ENCODE measurements around the gene SNX17. TPM values are rescaled to one million over a fixed set of nuclear protein-coding genes. Genes with fewer than 3 reads are reported as not detected.

Gene SNX17, protein sequence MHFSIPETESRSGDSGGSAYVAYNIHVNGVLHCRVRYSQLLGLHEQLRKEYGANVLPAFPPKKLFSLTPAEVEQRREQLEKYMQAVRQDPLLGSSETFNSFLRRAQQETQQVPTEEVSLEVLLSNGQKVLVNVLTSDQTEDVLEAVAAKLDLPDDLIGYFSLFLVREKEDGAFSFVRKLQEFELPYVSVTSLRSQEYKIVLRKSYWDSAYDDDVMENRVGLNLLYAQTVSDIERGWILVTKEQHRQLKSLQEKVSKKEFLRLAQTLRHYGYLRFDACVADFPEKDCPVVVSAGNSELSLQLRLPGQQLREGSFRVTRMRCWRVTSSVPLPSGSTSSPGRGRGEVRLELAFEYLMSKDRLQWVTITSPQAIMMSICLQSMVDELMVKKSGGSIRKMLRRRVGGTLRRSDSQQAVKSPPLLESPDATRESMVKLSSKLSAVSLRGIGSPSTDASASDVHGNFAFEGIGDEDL
- polyA plus RNA-seq (2012; ENCODE audit: low read depth, missing spikeins) = 87.4 TPM

DNA sequence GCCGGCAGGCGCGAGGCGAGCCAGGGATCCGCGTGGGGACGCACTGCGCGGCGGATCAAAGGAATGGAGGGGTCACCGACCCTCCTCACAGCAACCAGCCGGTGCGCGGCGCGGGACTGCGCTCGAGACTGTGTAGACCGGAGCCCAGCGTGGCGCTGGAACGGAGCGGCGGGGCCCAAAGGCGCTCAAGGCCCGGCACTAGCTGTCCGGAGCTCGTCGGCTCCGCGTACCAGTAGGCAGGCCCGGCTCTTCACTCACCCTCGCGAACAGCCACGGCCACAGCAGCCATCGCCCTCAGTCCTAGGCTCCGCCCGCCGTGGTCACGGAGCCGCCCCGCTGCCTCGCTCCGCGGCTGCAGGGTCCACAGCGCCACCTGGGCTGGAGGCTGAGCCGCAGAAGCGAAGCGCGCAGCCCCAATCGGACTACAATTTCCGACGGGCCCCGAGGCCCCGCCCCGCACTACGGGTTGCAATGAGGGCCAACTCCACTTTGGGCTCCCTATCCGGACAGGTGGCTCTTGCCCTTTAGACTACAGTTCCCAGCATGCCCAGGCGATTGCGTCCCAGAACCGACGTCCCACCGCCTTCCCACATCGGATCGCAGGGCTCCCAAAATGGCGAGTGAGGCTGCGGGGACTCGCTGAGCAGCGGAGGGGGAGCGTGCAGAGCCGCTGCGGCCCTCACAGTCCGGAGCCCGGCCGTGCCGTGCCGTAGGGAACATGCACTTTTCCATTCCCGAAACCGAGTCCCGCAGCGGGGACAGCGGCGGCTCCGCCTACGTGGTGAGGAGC lies at the start of gene SNX17, which contains the start of gene EIF2B4:
Gene SNX17 (plus strand): TSS at position 591 of the 790 bp plus-strand sequence. CDS start 128 bp downstream, at position 719.
Gene EIF2B4 (minus strand): TSS at position 313 of the 790 bp plus-strand sequence. CDS start 24 bp downstream, at position 289.
- FAIRE-seq (peak; percentile 99), DNase-seq (ENCODE audit: insufficient read length, low spot score) (peak; percentile 94)
- TF ChIP-seq POLR2A (IDR thresholded peaks at IDR 0.05; ENCODE audit: low read depth, low read length) (peak; percentile 94), TAF1 (IDR thresholded peaks at IDR 0.05; ENCODE audit: low read depth, low read length) (peak; percentile 96), POLR2AphosphoS5 (IDR thresholded peaks at IDR 0.05; ENCODE audit: low read depth, low read length) (peak; percentile 91), POU2F2 (IDR thresholded peaks at IDR 0.05; ENCODE audit: low read depth, low read length) (peak; percentile 52), SPI1 (IDR thresholded peaks at IDR 0.05; ENCODE audit: low read depth, low read length) (no peak), PAX5 (IDR thresholded peaks at IDR 0.05; ENCODE audit: insufficient read depth, low read length, severe bottlenecking) (peak; percentile 85)

GRCh38 chr2:27320958-27321543 lies 49.4 kb upstream of the SNX17 start:
- TF ChIP-seq SPI1 (IDR thresholded peaks at IDR 0.05; ENCODE audit: low read depth, low read length) = no peak
- FAIRE-seq = no peak

DNA sequence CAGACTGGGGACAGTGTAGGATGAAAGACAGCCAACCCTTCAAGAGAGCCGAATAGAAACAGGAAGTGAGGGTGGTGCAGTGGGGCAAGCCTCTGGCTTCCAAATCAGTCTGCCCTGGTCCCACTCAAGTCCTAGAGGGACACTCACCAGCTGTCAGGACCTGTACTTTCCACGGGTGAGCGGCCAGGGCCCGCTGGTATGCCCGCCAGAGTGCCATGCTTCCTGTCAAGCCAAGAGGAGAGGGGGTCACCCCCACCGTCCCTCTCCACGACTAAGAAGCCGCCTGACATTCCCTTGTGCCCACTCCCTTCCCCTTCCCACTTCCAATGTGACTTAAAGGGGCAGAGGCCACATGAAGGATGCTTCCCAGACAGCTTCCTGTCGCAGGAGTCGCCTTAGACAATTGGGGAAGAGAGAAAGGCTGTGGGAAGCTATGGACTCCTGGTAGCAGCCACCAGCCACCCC lies 48.1 kb upstream of the SNX17 start:
- TF ChIP-seq PAX5 (IDR thresholded peaks at IDR 0.05; ENCODE audit: insufficient read depth, low read length, severe bottlenecking) (no peak), SPI1 (IDR thresholded peaks at IDR 0.05; ENCODE audit: low read depth, low read length) (peak; percentile 91)
- DNase-seq (ENCODE audit: insufficient read length, low spot score) = no peak
- no peak for FAIRE-seq

More at GRCh38 chr2:27320958-27321543, 49.4 kb upstream of the SNX17 start:
- DNase-seq (ENCODE audit: insufficient read length, low spot score) = no peak

DNA sequence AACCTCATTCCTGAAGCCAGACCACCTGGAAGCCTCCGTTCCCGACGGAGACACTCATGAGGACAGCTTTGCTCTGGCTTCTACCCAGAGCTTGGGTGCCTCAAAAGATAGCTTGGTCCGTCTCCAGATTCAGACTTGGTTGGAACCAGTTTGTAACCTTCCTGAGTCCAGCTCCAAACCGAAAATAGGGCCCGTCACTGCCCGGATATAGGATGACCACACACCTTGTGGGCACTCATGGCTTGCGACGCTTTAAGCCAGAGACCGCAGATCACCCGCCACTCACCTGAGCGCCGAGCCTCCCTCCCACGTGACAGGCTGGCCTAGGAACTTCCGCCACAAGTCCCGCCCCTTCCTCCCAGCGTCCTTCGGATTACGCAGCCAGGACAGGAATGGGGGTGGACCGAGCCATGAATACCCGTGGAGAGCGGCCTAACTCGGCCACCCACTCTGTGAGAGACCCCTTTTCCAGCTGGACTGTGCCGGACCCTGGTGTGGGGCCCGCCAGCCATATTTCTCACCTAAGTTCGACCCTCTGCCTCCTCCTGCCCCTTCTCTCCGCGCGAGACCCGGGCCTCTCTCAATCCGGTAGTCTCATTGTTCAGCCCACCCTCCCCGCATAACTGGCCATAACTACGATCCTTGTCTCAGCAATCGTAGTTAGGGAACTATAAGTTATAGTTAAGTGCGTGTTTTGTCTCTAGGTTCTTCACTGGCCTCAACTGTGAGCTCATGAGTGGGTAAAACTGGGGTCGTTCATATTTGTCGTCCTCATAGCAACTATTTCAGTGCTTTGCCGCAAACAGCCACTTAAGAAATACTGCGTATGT lies 47.4 kb upstream of the SNX17 start, which contains the start of gene MPV17:
Gene MPV17 (minus strand): TSS at position 332 of the 830 bp plus-strand sequence. CDS start 580 bp downstream, outside the sequence.
- FAIRE-seq (peak; percentile 94), DNase-seq (ENCODE audit: insufficient read length, low spot score) (peak; percentile 91)
- TF ChIP-seq POLR2AphosphoS5 (IDR thresholded peaks at IDR 0.05; ENCODE audit: low read depth, low read length) = peak; percentile 98
- TF ChIP-seq POLR2A (IDR thresholded peaks at IDR 0.05; ENCODE audit: low read depth, low read length) = peak; percentile 95
- TF ChIP-seq PAX5 (IDR thresholded peaks at IDR 0.05; ENCODE audit: insufficient read depth, low read length, severe bottlenecking) = no peak
- peak; percentile 46; the same call in 1 of the 2 replicates for TF ChIP-seq SPI1 (IDR thresholded peaks at IDR 0.05; ENCODE audit: low read depth, low read length)
- peak; percentile 82 for TF ChIP-seq TAF1 (IDR thresholded peaks at IDR 0.05; ENCODE audit: low read depth, low read length)
- peak; percentile 77 for TF ChIP-seq POU2F2 (IDR thresholded peaks at IDR 0.05; ENCODE audit: low read depth, low read length)

GRCh38 chr2:27323596-27324285 lies 46.7 kb upstream of the SNX17 start:
- no peak for FAIRE-seq
- TF ChIP-seq PAX5 (IDR thresholded peaks at IDR 0.05; ENCODE audit: insufficient read depth, low read length, severe bottlenecking) = no peak
- no peak for TF ChIP-seq TAF1 (IDR thresholded peaks at IDR 0.05; ENCODE audit: low read depth, low read length)
- TF ChIP-seq POLR2A (IDR thresholded peaks at IDR 0.05; ENCODE audit: low read depth, low read length) = no peak
- TF ChIP-seq POLR2AphosphoS5 (IDR thresholded peaks at IDR 0.05; ENCODE audit: low read depth, low read length) = no peak; the same call in 1 of the 2 replicates
- no peak for TF ChIP-seq SPI1 (IDR thresholded peaks at IDR 0.05; ENCODE audit: low read depth, low read length)
- no peak for TF ChIP-seq POU2F2 (IDR thresholded peaks at IDR 0.05; ENCODE audit: low read depth, low read length)
- no peak for DNase-seq (ENCODE audit: insufficient read length, low spot score)

- FAIRE-seq (no peak), DNase-seq (ENCODE audit: insufficient read length, low spot score) (no peak)
- TF ChIP-seq TAF1 (IDR thresholded peaks at IDR 0.05; ENCODE audit: low read depth, low read length) (no peak), POLR2A (IDR thresholded peaks at IDR 0.05; ENCODE audit: low read depth, low read length) (no peak), PAX5 (IDR thresholded peaks at IDR 0.05; ENCODE audit: insufficient read depth, low read length, severe bottlenecking) (no peak), SPI1 (IDR thresholded peaks at IDR 0.05; ENCODE audit: low read depth, low read length) (no peak), POLR2AphosphoS5 (IDR thresholded peaks at IDR 0.05; ENCODE audit: low read depth, low read length) (no peak), POU2F2 (IDR thresholded peaks at IDR 0.05; ENCODE audit: low read depth, low read length) (no peak)
Observed at GRCh38 chr2:27324720-27325119, 45.7 kb upstream of the SNX17 start.

DNA sequence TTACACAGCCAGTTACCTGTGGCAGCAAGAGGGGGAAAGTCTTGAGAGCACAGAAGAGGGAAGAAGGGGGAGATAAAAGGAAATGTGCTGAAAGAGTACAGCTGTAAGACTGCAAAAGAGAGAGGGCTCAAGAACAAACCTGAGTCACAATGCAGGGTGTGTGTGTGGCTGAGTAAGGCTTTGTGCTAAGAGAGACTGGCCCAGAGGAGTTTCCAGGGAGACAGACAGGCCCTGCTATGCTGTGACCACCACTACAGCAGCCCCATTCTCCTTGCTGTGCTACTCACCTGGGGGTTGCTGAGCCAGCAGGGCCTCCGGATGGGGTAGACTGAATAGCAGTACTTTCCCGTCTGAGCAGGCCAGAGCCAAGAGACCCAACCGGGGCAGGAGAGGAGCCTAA lies 35.1 kb upstream of the SNX17 start:
- FAIRE-seq (no peak), DNase-seq (ENCODE audit: insufficient read length, low spot score) (no peak)
- TF ChIP-seq POU2F2 (IDR thresholded peaks at IDR 0.05; ENCODE audit: low read depth, low read length) = no peak
- no peak for TF ChIP-seq SPI1 (IDR thresholded peaks at IDR 0.05; ENCODE audit: low read depth, low read length)
- TF ChIP-seq POLR2A (IDR thresholded peaks at IDR 0.05; ENCODE audit: low read depth, low read length) = no peak
- TF ChIP-seq TAF1 (IDR thresholded peaks at IDR 0.05; ENCODE audit: low read depth, low read length) = no peak
- no peak for TF ChIP-seq PAX5 (IDR thresholded peaks at IDR 0.05; ENCODE audit: insufficient read depth, low read length, severe bottlenecking)
- no peak for TF ChIP-seq POLR2AphosphoS5 (IDR thresholded peaks at IDR 0.05; ENCODE audit: low read depth, low read length)

GRCh38 chr2:27336173-27336572 lies 34.2 kb upstream of the SNX17 start:
- DNase-seq (ENCODE audit: insufficient read length, low spot score) = no peak

More at GRCh38 chr2:27336173-27336572, 34.2 kb upstream of the SNX17 start:
- FAIRE-seq = no peak
- no peak for TF ChIP-seq PAX5 (IDR thresholded peaks at IDR 0.05; ENCODE audit: insufficient read depth, low read length, severe bottlenecking)
- no peak for TF ChIP-seq TAF1 (IDR thresholded peaks at IDR 0.05; ENCODE audit: low read depth, low read length)
